Right ventricle myocardium inferior (tissue), 1 donor: ENCODE measurements around the gene GTF3C1. TPM values are rescaled to one million over a fixed set of nuclear protein-coding genes. Genes with fewer than 3 reads are reported as not detected.

Source experiments
- ATAC-seq: fragments of 200-7000 bp; cut with Tn5 transposase; one replicate; pipeline ENCODE4 v1.9.1; 2020; ENCODE audit warnings: mild to moderate bottlenecking, moderate library complexity
- DNase-seq: peaks from one replicate; pipeline ENCODE4 v3.0.0; 2021; ENCODE audit errors: missing footprints
- intact Hi-C: fragments of 100-400 bp; cut with DNase I; formaldehyde crosslinking; loops from one replicate; pipeline ENCODE4 v1.11.0; 2022
- total RNA-seq: library from RNA; stranded (reverse); fragmentation: NEBNext Ultra II Directional; extraction: Animal tissue kit (Norgen Biotek cat#: 25700); gene quantifications from one replicate; pipeline ENCODE4 v1.2.1, GENCODE V29; 2021
- donor health status: DM: no; HTN: yes; CAD: no; lungs with severe emphysema.

GTF3C1 gene
- total RNA-seq, 1 donor from 2014 or later, result 45.1 TPM

- intact Hi-C loops, result no loop called here
- DNase-seq (no peak), ATAC-seq (no peak)
These were observed 18.4 kb upstream of the GTF3C1 start for GRCh38 chr16:27568077-27568476.

GRCh38 chr16:27566417-27566816 is 16.7 kb upstream of the GTF3C1 start:
- intact Hi-C loops, result no loop called here
- no peak for ATAC-seq
- DNase-seq, result no peak

GRCh38 chr16:27564224-27564623 is 14.5 kb upstream of the GTF3C1 start:
- ATAC-seq (no peak), DNase-seq (no peak)
- intact Hi-C loops, result no loop called here

GRCh38 chr16:27561216-27561615 is 11.5 kb upstream of the GTF3C1 start:
- intact Hi-C loops, result no loop called here
- no peak for DNase-seq
- ATAC-seq, result no peak

- ATAC-seq (no peak), DNase-seq (no peak)
- intact Hi-C loops, result no loop called here
These were observed 9.2 kb upstream of the GTF3C1 start for GRCh38 chr16:27558932-27559331.

GRCh38 chr16:27558434-27558833 is 8.7 kb upstream of the GTF3C1 start:
- intact Hi-C loops, result no loop called here
- DNase-seq (no peak), ATAC-seq (no peak)

GRCh38 chr16:27556471-27556870 is 6.8 kb upstream of the GTF3C1 start:
- no peak for ATAC-seq
- DNase-seq, result no peak
- intact Hi-C loops, result no loop called here

GRCh38 chr16:27551036-27551435 is 1.3 kb upstream of the GTF3C1 start:
- ATAC-seq (no peak), DNase-seq (no peak)
- intact Hi-C loops, result loop anchor here (5.0 kb wide), 1 partner anchor 34 kb away; no protein-coding TSS in a partner anchor

- intact Hi-C loops, result loop anchor here (5.0 kb wide), 1 partner anchor 33 kb away; no protein-coding TSS in a partner anchor
- ATAC-seq (no peak), DNase-seq (no peak)
These were observed 838 bp upstream of the GTF3C1 start for GRCh38 chr16:27550582-27550920.

GRCh38 chr16:27549464-27549745 is 308 bp downstream of the GTF3C1 start:
- intact Hi-C loops, result no loop called here
- ATAC-seq, result peak; percentile 58
- DNase-seq, result no peak

- no peak for ATAC-seq
- intact Hi-C loops, result no loop called here
- DNase-seq, result no peak
These were observed 1.9 kb downstream of the GTF3C1 start for GRCh38 chr16:27547851-27548250.

- intact Hi-C loops, result no loop called here
- no peak for DNase-seq
- no peak for ATAC-seq
These were observed 2.6 kb downstream of the GTF3C1 start for GRCh38 chr16:27547134-27547533.

- intact Hi-C loops, result no loop called here
These were observed 5.0 kb downstream of the GTF3C1 start for GRCh38 chr16:27544671-27545070.

GRCh38 chr16:27543801-27544200 is 5.9 kb downstream of the GTF3C1 start:
- intact Hi-C loops, result no loop called here
- DNase-seq, result no peak
- no peak for ATAC-seq

More at GRCh38 chr16:27544671-27545070, 5.0 kb downstream of the GTF3C1 start:
- ATAC-seq (no peak), DNase-seq (no peak)

- ATAC-seq, result no peak
- no peak for DNase-seq
- intact Hi-C loops, result no loop called here
These were observed 10.1 kb downstream of the GTF3C1 start for GRCh38 chr16:27539636-27540035.

- ATAC-seq (no peak), DNase-seq (no peak)
- intact Hi-C loops, result no loop called here
These were observed 10.6 kb downstream of the GTF3C1 start for GRCh38 chr16:27539120-27539519.

GRCh38 chr16:27538528-27538927 is 11.2 kb downstream of the GTF3C1 start:
- DNase-seq (no peak), ATAC-seq (no peak)
- intact Hi-C loops, result no loop called here

GRCh38 chr16:27534256-27534655 is 15.5 kb downstream of the GTF3C1 start:
- no peak for DNase-seq
- intact Hi-C loops, result no loop called here

GRCh38 chr16:27531826-27532800 is 17.6 kb downstream of the GTF3C1 start:
- ATAC-seq (no peak), DNase-seq (no peak)
- intact Hi-C loops, result no loop called here

More at GRCh38 chr16:27534256-27534655, 15.5 kb downstream of the GTF3C1 start:
- no peak for ATAC-seq

- intact Hi-C loops, result no loop called here
- peak; percentile 33 for ATAC-seq
- no peak for DNase-seq
These were observed 18.5 kb downstream of the GTF3C1 start for GRCh38 chr16:27531186-27531585.

GRCh38 chr16:27529962-27530361 is 19.8 kb downstream of the GTF3C1 start:
- intact Hi-C loops, result no loop called here
- ATAC-seq (no peak), DNase-seq (no peak)
